ENCODE data around the gene RAB30. TPM values are rescaled to one million over a fixed set of nuclear protein-coding genes. Genes with fewer than 3 reads are reported as not detected.
"Not testable (repeated sequence)": the region's sequence is repeated elsewhere in the genome, so short reads cannot be mapped to it uniquely, and the experiment has no call there.

The RAB30 gene
- total and polyA plus RNA-seq, 9 of the 15 experiments (the other 6 are each of a cell fraction or from before 2014, with no cell fraction given), result 0.29 to 1.3 (median 1.0) TPM

- H3K4me1 ChIP-seq (replicated peaks in 1 of 2; ENCODE audit: control insufficient read depth in 2 of 2, insufficient read depth in 2 of 2, low read length in 2 of 2), result 0 out of 5 replicates have a peak, but pooled peaks cover 0 to 3% of the 10 kb centered on the region in 2 experiments
- H3K27me3 ChIP-seq (ENCODE audit: control insufficient read depth in 2 of 2, insufficient read depth in 2 of 2, low read length in 2 of 2), result 0 out of 5 replicates have a peak, but pooled peaks cover 0 to 4% of the 10 kb centered on the region in 2 experiments
- no peaks in the 10 kb centered on the region for H3K9me3 ChIP-seq (replicated peaks; ENCODE audit: control insufficient read depth, insufficient read depth, low read depth, low read length)
- intact Hi-C loops (cut with micrococcal nuclease), result no loop called here
- H3K36me3 ChIP-seq (ENCODE audit: control insufficient read depth, insufficient read depth, low read length), result no peaks in the 10 kb centered on the region
- no peaks in the 10 kb centered on the region for H3K79me2 ChIP-seq (ENCODE audit: control insufficient read depth, insufficient read depth, low read length)
- ChIA-PET POLR2A (interaction anchor here (0.6 kb wide), 1 partner anchor 71 kb away, joined by 3 read pairs; no protein-coding TSS in a partner anchor), CTCF (ENCODE audit: low intra/inter-chr PET ratio) (no interaction called here)
- 8% methylated on average over 2 of the region's 2 CpGs for WGBS (ENCODE audit: insufficient coverage, low coverage, missing lambda C conversion rate)
- H3K9ac ChIP-seq (ENCODE audit: insufficient read depth in 1 of 2, low read depth in 2 of 2, low read length in 2 of 2), result no peak overlapping the region
- FAIRE-seq, result no peak
- in situ Hi-C loops (cut with MboI), result no loop called here
- no TSS peak for BruUV-seq (replicated peaks)
- TF ChIP-seq ETS2 (tag; IDR thresholded peaks at IDR 0.05; ENCODE audit: borderline replicate concordance, poor library complexity, severe bottlenecking) (no peak), ARID3A (IDR thresholded peaks at IDR 0.05; ENCODE audit: borderline replicate concordance, low read depth, low read length) (no peak), NCOR1 (IDR thresholded peaks at IDR 0.05) (no peak), NFRKB (IDR thresholded peaks at IDR 0.05; ENCODE audit: low read depth) (no peak), SMAD1 (IDR thresholded peaks at IDR 0.05; ENCODE audit: low read depth, low read length, partially characterized antibody) (no peak), ZNF354B (CRISPR knock-in tag; IDR thresholded peaks at IDR 0.05) (no peak), ATF1 (CRISPR knock-in tag; IDR thresholded peaks at IDR 0.05) (no peak), ATF1 (tag; IDR thresholded peaks at IDR 0.05) (no peak), EZH2 (IDR thresholded peaks at IDR 0.05; ENCODE audit: borderline replicate concordance, low read depth, low read length) (no peak), FOXJ3 (CRISPR knock-in tag; IDR thresholded peaks at IDR 0.05) (no peak), ATF7 (IDR thresholded peaks at IDR 0.05) (no peak), POU5F1 (IDR thresholded peaks at IDR 0.05; ENCODE audit: borderline replicate concordance, low read depth, low read length, partially characterized antibody) (no peak), ZNF740 (CRISPR knock-in tag; IDR thresholded peaks at IDR 0.05) (no peak), ZNF740 (tag; IDR thresholded peaks at IDR 0.05) (no peak)
- no peak overlapping the region for H3K4me3 ChIP-seq
- H2AFZ ChIP-seq (ENCODE audit: low read depth, low read length), result no peak overlapping the region
- H3K9me1 ChIP-seq (ENCODE audit: control insufficient read depth, insufficient read depth, low read length), result no peaks in the 10 kb centered on the region
- no peak overlapping the region for H3K4me2 ChIP-seq (ENCODE audit: insufficient read depth, low read length)
- H4K20me1 ChIP-seq (replicated peaks; ENCODE audit: control insufficient read depth, insufficient read depth, low read length), result no peaks in the 10 kb centered on the region
- peak; percentile 51; the same call in 2 of the 3 replicates for ATAC-seq
- H3K27ac ChIP-seq (ENCODE audit: extremely low read depth, low read depth, low read length), result no peak overlapping the region
- DNase-seq (ENCODE audit: extremely low read depth in 1 of 4, low spot score in 3 of 4), result no peak
These were observed 127.5 kb downstream of the RAB30 start for GRCh38 chr11:82944198-82944597.

DNA sequence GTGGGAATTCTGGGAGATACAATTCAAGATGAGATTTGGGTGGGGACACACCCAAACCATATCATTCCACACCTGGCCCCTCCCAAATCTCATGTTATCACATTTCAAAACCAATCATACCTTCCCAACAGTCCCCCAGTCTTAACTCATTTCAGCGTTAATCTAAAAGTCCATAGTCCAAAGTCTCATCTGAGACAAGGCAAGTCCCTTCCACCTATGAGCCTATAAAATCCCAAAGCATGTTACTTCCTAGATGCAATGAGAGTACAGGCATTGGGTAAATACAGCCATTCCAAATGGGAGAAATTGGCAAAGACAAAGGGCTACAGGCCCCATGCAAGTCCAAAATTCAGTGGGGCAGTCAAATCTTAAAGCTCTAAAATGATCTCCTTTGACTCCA, 128.3 kb downstream of the RAB30 start:
- H3K4me3 ChIP-seq; H3K9me1 ChIP-seq (ENCODE audit: control insufficient read depth, insufficient read depth, low read length); H4K20me1 ChIP-seq (replicated peaks; ENCODE audit: control insufficient read depth, insufficient read depth, low read length); H3K79me2 ChIP-seq (ENCODE audit: control insufficient read depth, insufficient read depth, low read length); H3K9ac ChIP-seq (ENCODE audit: insufficient read depth in 1 of 2, low read depth in 2 of 2, low read length in 2 of 2); H3K27ac ChIP-seq (ENCODE audit: extremely low read depth, low read depth, low read length); H3K36me3 ChIP-seq (ENCODE audit: control insufficient read depth, insufficient read depth, low read length); H2AFZ ChIP-seq (ENCODE audit: low read depth, low read length); intact Hi-C loops (cut with micrococcal nuclease); H3K4me1 ChIP-seq (replicated peaks in 1 of 2; ENCODE audit: control insufficient read depth in 2 of 2, insufficient read depth in 2 of 2, low read length in 2 of 2); ATAC-seq; in situ Hi-C loops (cut with MboI); H3K4me2 ChIP-seq (ENCODE audit: insufficient read depth, low read length); H3K9me3 ChIP-seq (replicated peaks; ENCODE audit: control insufficient read depth, insufficient read depth, low read depth, low read length); DNase-seq (ENCODE audit: extremely low read depth in 1 of 4, low spot score in 3 of 4); FAIRE-seq; H3K27me3 ChIP-seq (ENCODE audit: control insufficient read depth in 2 of 2, insufficient read depth in 2 of 2, low read length in 2 of 2); BruUV-seq (replicated peaks); CTCF ChIA-PET (ENCODE audit: low intra/inter-chr PET ratio): not testable (repeated sequence)
- POLR2A ChIA-PET, result interaction anchor here (0.6 kb wide), 1 partner anchor 71 kb away, joined by 3 read pairs; no protein-coding TSS in a partner anchor
- 10% methylated on average over 1 of the region's 1 CpG for WGBS (ENCODE audit: insufficient coverage, low coverage, missing lambda C conversion rate)
